ENCODE results near the gene HYI.
"Not testable (repeated sequence)": the region's sequence is repeated elsewhere in the genome, so short reads cannot be mapped to it uniquely, and the experiment has no call there.

Gene HYI

GRCh38 chr1:43479414-43479813, 25.7 kb upstream of the HYI start:
- H3K9ac ChIP-seq (ENCODE audit: low read depth, low read length), result no peak overlapping the region
- H3K4me3 ChIP-seq (ENCODE audit: low read length), result no peak overlapping the region
- no peaks in the 10 kb centered on the region for H3K9me3 ChIP-seq (ENCODE audit: insufficient read depth, low read depth, low read length)
- no peaks in the 10 kb centered on the region; the same call in 1 of the 2 replicates for H3K4me1 ChIP-seq (ENCODE audit: insufficient read depth, low read length)
- no peak overlapping the region for H3K27ac ChIP-seq (ENCODE audit: low read length)
- no peaks in the 10 kb centered on the region for H3K36me3 ChIP-seq (ENCODE audit: insufficient read depth, low read depth, low read length)
- H3K27me3 ChIP-seq (ENCODE audit: insufficient read depth, low read length), result no peaks in the 10 kb centered on the region

DNA sequence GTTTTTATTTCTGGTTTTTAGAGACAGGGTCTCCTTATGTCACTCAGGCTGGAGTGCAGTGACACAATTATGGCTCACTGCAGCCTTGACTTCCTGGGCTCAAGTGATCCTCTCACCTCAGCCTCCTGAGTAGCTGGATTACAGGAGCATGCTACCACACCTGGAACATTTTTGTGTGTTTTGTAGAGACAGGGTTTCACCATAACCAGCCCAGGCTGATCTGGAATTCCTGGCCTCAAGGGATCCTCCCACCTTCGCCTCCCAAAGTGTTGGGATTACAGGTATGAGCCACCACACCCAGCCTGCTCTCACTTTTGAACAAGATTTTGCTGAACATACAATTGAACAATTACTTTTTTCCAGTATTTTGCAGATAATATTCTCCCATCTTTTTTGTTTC, 24.0 kb upstream of the HYI start:
- Histone ChIP-seq H3K4me3 (ENCODE audit: low read length) (no peak overlapping the region), H3K27me3 (ENCODE audit: insufficient read depth, low read length) (no peaks in the 10 kb centered on the region), H3K27ac (ENCODE audit: low read length) (no peak overlapping the region), H3K4me1 (ENCODE audit: insufficient read depth, low read length) (no peaks in the 10 kb centered on the region; the same call in 1 of the 2 replicates), H3K9me3 (ENCODE audit: insufficient read depth, low read depth, low read length) (no peaks in the 10 kb centered on the region), H3K9ac (ENCODE audit: low read depth, low read length) (no peak overlapping the region), H3K36me3 (ENCODE audit: insufficient read depth, low read depth, low read length) (no peaks in the 10 kb centered on the region)

DNA sequence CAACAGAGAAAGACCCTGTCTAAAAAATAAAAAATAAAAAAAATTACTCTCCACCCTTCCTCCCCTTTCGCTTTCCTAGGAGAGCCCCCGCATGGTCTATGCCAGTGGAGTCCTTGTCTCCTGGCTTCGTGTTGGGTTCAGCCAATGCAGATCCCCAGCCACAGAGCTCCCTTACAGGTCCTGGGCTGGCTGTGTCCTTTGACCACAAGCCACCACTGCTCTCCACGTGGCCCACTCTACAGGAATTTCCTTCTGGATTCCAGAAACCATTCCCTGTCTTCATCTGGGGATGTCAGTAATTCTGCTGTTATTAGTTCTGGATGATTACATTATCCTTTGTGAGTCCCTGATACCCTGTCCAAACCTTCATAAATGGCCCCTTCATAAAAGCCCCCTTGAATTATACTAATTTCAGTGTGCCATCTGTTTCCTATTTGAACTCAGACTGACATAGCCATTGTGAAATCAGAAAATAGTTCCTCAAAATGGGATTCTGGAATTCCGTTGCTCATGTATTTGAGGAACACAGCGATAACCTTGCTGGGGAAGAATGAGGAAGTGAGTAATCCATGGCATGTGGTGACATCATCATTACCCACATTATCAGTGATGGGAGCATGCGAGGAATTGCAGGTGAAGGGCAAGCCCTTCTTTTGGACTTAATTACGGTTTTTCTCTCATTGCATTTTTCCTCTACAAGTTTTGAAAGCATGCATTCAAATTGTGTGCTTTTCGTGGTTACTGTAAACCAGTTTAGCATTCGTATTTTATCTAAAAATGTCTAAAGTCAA, 22.1 kb upstream of the HYI start:
- H3K27me3 ChIP-seq (ENCODE audit: insufficient read depth, low read length); H3K4me3 ChIP-seq (ENCODE audit: low read length); H3K9ac ChIP-seq (ENCODE audit: low read depth, low read length); H3K27ac ChIP-seq (ENCODE audit: low read length); H3K4me1 ChIP-seq (ENCODE audit: insufficient read depth, low read length); H3K9me3 ChIP-seq (ENCODE audit: insufficient read depth, low read depth, low read length); H3K36me3 ChIP-seq (ENCODE audit: insufficient read depth, low read depth, low read length): not testable (repeated sequence)

- H3K27me3 ChIP-seq (ENCODE audit: insufficient read depth, low read length), result no peaks in the 10 kb centered on the region
- no peak overlapping the region for H3K9ac ChIP-seq (ENCODE audit: low read depth, low read length)
- no peak overlapping the region for H3K4me3 ChIP-seq (ENCODE audit: low read length)
- H3K4me1 ChIP-seq (ENCODE audit: insufficient read depth, low read length), result no peaks in the 10 kb centered on the region; the same call in 1 of the 2 replicates
- no peak overlapping the region for H3K27ac ChIP-seq (ENCODE audit: low read length)
- H3K9me3 ChIP-seq (ENCODE audit: insufficient read depth, low read depth, low read length), result no peaks in the 10 kb centered on the region
- no peaks in the 10 kb centered on the region for H3K36me3 ChIP-seq (ENCODE audit: insufficient read depth, low read depth, low read length)
Observed at GRCh38 chr1:43473463-43473862, 19.7 kb upstream of the HYI start.

- H3K27ac ChIP-seq (ENCODE audit: low read length), result not testable (repeated sequence)
Observed at GRCh38 chr1:43472463-43473151, 18.9 kb upstream of the HYI start.

DNA sequence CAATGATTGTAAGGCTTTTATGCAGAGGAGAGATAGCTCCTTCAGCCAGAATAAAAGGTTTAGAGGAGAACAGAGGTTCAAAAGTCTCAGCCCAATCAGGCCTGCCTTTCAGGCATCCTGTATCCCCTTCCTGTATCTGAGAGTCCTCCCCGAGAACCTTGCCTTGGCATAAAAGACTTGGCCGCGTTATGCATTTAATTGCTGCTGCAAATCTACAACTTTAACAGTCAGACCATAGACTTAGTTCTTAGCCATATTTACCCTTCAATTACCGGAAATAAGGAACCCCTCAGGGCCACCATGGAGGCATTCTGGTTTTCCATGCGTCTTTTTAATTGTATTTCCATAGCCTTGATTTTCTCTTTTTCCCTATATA, 18.3 kb upstream of the HYI start:
- no peaks in the 10 kb centered on the region; the same call in 1 of the 2 replicates for H3K4me1 ChIP-seq (ENCODE audit: insufficient read depth, low read length)

More at GRCh38 chr1:43472463-43473151, 18.9 kb upstream of the HYI start:
- H3K4me1 ChIP-seq (ENCODE audit: insufficient read depth, low read length); H3K9me3 ChIP-seq (ENCODE audit: insufficient read depth, low read depth, low read length); H3K27me3 ChIP-seq (ENCODE audit: insufficient read depth, low read length); H3K4me3 ChIP-seq (ENCODE audit: low read length); H3K36me3 ChIP-seq (ENCODE audit: insufficient read depth, low read depth, low read length); H3K9ac ChIP-seq (ENCODE audit: low read depth, low read length): not testable (repeated sequence)

GRCh38 chr1:43469932-43470331, 16.2 kb upstream of the HYI start:
- Histone ChIP-seq H3K4me3 (ENCODE audit: low read length) (no peak overlapping the region), H3K27ac (ENCODE audit: low read length) (no peak overlapping the region), H3K9me3 (ENCODE audit: insufficient read depth, low read depth, low read length) (no peaks in the 10 kb centered on the region), H3K36me3 (ENCODE audit: insufficient read depth, low read depth, low read length) (no peaks in the 10 kb centered on the region), H3K27me3 (ENCODE audit: insufficient read depth, low read length) (no peaks in the 10 kb centered on the region), H3K4me1 (ENCODE audit: insufficient read depth, low read length) (no peaks in the 10 kb centered on the region; the same call in 1 of the 2 replicates), H3K9ac (ENCODE audit: low read depth, low read length) (no peak overlapping the region)

More for the DNA sequence above, 18.3 kb upstream of the HYI start:
- H3K27me3 ChIP-seq (ENCODE audit: insufficient read depth, low read length), result no peaks in the 10 kb centered on the region
- no peaks in the 10 kb centered on the region for H3K36me3 ChIP-seq (ENCODE audit: insufficient read depth, low read depth, low read length)
- no peak overlapping the region for H3K4me3 ChIP-seq (ENCODE audit: low read length)
- H3K9me3 ChIP-seq (ENCODE audit: insufficient read depth, low read depth, low read length), result no peaks in the 10 kb centered on the region
- H3K27ac ChIP-seq (ENCODE audit: low read length), result no peak overlapping the region
- no peak overlapping the region for H3K9ac ChIP-seq (ENCODE audit: low read depth, low read length)

DNA sequence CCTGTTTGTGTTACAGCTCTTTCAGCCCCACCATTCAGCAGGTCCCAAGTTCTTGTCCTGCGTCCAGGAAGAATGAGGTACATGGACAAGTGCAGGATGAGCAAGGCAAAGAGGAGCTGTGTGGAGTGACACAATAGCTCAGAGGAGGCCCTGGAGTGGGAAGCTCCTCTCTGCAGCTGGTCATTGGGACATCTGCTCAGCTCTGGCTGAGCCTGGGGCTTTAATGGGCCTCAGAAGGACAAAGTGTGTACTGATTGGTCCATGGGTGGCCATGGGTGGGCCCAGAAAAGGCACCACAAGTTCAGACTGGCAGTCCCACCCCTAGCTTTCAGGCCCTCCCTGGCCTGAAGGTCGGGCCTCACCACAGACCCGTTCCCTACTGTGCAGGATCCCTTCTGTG, 14.7 kb upstream of the HYI start:
- H3K4me3 ChIP-seq (ENCODE audit: low read length), result no peak overlapping the region
- H3K9ac ChIP-seq (ENCODE audit: low read depth, low read length), result no peak overlapping the region
- H3K27me3 ChIP-seq (ENCODE audit: insufficient read depth, low read length), result no peaks in the 10 kb centered on the region
- H3K9me3 ChIP-seq (ENCODE audit: insufficient read depth, low read depth, low read length), result no peaks in the 10 kb centered on the region
- H3K27ac ChIP-seq (ENCODE audit: low read length), result no peak overlapping the region
- no peaks in the 10 kb centered on the region; the same call in 1 of the 2 replicates for H3K4me1 ChIP-seq (ENCODE audit: insufficient read depth, low read length)
- no peaks in the 10 kb centered on the region for H3K36me3 ChIP-seq (ENCODE audit: insufficient read depth, low read depth, low read length)

DNA sequence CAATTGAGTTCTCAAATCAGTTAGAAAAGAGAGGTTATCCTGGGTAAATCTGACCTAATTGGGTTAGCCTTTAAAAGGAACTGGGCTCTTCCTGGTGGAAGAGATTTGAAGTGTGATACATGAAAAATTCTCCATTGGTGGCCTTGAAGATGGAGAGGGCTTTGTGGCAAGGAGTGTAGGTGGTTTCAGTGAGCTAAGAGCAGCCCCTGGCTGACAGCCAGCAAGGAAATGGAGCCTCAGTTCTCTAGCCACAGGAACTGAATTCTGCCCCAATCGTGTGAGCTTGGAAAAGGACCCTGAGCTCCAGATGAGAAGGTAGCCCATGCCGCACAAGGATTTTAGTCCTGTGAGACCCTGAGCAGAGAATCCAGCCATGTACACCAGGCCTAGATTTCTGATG, 12.7 kb upstream of the HYI start:
- H3K27ac ChIP-seq (ENCODE audit: low read length), result no peak overlapping the region

GRCh38 chr1:43465505-43466067, 11.9 kb upstream of the HYI start:
- no peaks in the 10 kb centered on the region for H3K4me1 ChIP-seq (ENCODE audit: insufficient read depth, low read length)
- no peaks in the 10 kb centered on the region for H3K27me3 ChIP-seq (ENCODE audit: insufficient read depth, low read length)
- no peak overlapping the region for H3K27ac ChIP-seq (ENCODE audit: low read length)
- H3K36me3 ChIP-seq (ENCODE audit: insufficient read depth, low read depth, low read length), result no peaks in the 10 kb centered on the region
- H3K9me3 ChIP-seq (ENCODE audit: insufficient read depth, low read depth, low read length), result no peaks in the 10 kb centered on the region
- no peak overlapping the region for H3K4me3 ChIP-seq (ENCODE audit: low read length)
- no peak overlapping the region for H3K9ac ChIP-seq (ENCODE audit: low read depth, low read length)

More for the DNA sequence above, 12.7 kb upstream of the HYI start:
- no peaks in the 10 kb centered on the region for H3K9me3 ChIP-seq (ENCODE audit: insufficient read depth, low read depth, low read length)
- H3K9ac ChIP-seq (ENCODE audit: low read depth, low read length), result no peak overlapping the region
- H3K27me3 ChIP-seq (ENCODE audit: insufficient read depth, low read length), result no peaks in the 10 kb centered on the region
- H3K4me1 ChIP-seq (ENCODE audit: insufficient read depth, low read length), result no peaks in the 10 kb centered on the region
- H3K36me3 ChIP-seq (ENCODE audit: insufficient read depth, low read depth, low read length), result no peaks in the 10 kb centered on the region
- H3K4me3 ChIP-seq (ENCODE audit: low read length), result no peak overlapping the region

- Histone ChIP-seq H3K4me3 (ENCODE audit: low read length) (no peak overlapping the region), H3K9ac (ENCODE audit: low read depth, low read length) (no peak overlapping the region), H3K27ac (ENCODE audit: low read length) (no peak overlapping the region), H3K36me3 (ENCODE audit: insufficient read depth, low read depth, low read length) (no peaks in the 10 kb centered on the region), H3K27me3 (ENCODE audit: insufficient read depth, low read length) (no peaks in the 10 kb centered on the region), H3K4me1 (ENCODE audit: insufficient read depth, low read length) (no peaks in the 10 kb centered on the region), H3K9me3 (ENCODE audit: insufficient read depth, low read depth, low read length) (no peaks in the 10 kb centered on the region)
Observed at GRCh38 chr1:43464681-43465504, 11.2 kb upstream of the HYI start.

All from iPS-20b (cell line).